KMS-11 (cell line): ENCODE measurements around the gene FLT3.

Source experiments
- H2AFZ ChIP-seq: fragments of 200-600 bp; sonication (generic); 2 replicates; pipeline ENCODE4 v1.6.1; 2016; ENCODE audit warnings: antibody characterized with exemption, mixed run types, low read depth
- H3K27ac ChIP-seq: fragments of 200-600 bp; sonication (generic); 2 replicates; pipeline ENCODE4 v1.6.1; 2016; ENCODE audit warnings: mild to moderate bottlenecking, mixed run types
- H3K27me3 ChIP-seq: fragments of 200-600 bp; sonication (generic); 2 replicates; pipeline ENCODE4 v1.6.1; 2017; ENCODE audit warnings: mild to moderate bottlenecking, low read depth, mixed run types, moderate library complexity; ENCODE audit not compliant: insufficient read depth
- H3K36me3 ChIP-seq: fragments of 200-600 bp; sonication (generic); 2 replicates; pipeline ENCODE4 v1.6.1; 2017; ENCODE audit warnings: mild to moderate bottlenecking, mixed run types; ENCODE audit not compliant: insufficient read depth
- H3K4me1 ChIP-seq: fragments of 200-600 bp; sonication (generic); 2 replicates; pipeline ENCODE4 v1.6.1; 2016; ENCODE audit warnings: mild to moderate bottlenecking, low read depth, mixed run types; ENCODE audit not compliant: poor library complexity, severe bottlenecking
- H3K4me2 ChIP-seq: fragments of 200-600 bp; sonication (generic); 2 replicates; pipeline ENCODE4 v1.7.0; 2016; ENCODE audit warnings: mild to moderate bottlenecking, mixed run types
- H3K4me3 ChIP-seq: fragments of 200-600 bp; sonication (generic); IDR thresholded peaks from 2 replicates; pipeline ENCODE4 v1.6.1; 2017; ENCODE audit warnings: low read depth, low read length, mixed read lengths; ENCODE audit not compliant: insufficient read depth
- H3K79me2 ChIP-seq: fragments of 200-600 bp; sonication (generic); 2 replicates; pipeline ENCODE4 v1.6.1; 2016; ENCODE audit warnings: low read depth, mixed run types; ENCODE audit not compliant: insufficient read depth
- H3K9ac ChIP-seq: fragments of 200-600 bp; sonication (generic); 2 replicates; pipeline ENCODE4 v1.6.1; 2016; ENCODE audit warnings: mild to moderate bottlenecking, mixed run types
- H4K20me1 ChIP-seq: fragments of 200-600 bp; sonication (generic); 2 replicates; pipeline ENCODE4 v1.6.1; 2016; ENCODE audit warnings: mild to moderate bottlenecking, mixed run types; ENCODE audit not compliant: insufficient read depth
- TF ChIP-seq, protein P1 (sequence below): fragments of 200-600 bp; sonication (generic); conservative IDR thresholded peaks from 2 replicates; pipeline ENCODE4 v1.6.1; 2017; ENCODE audit warnings: low read depth, mild to moderate bottlenecking, antibody characterized with exemption, low read length, moderate library complexity, mixed read lengths

The FLT3 gene

DNA sequence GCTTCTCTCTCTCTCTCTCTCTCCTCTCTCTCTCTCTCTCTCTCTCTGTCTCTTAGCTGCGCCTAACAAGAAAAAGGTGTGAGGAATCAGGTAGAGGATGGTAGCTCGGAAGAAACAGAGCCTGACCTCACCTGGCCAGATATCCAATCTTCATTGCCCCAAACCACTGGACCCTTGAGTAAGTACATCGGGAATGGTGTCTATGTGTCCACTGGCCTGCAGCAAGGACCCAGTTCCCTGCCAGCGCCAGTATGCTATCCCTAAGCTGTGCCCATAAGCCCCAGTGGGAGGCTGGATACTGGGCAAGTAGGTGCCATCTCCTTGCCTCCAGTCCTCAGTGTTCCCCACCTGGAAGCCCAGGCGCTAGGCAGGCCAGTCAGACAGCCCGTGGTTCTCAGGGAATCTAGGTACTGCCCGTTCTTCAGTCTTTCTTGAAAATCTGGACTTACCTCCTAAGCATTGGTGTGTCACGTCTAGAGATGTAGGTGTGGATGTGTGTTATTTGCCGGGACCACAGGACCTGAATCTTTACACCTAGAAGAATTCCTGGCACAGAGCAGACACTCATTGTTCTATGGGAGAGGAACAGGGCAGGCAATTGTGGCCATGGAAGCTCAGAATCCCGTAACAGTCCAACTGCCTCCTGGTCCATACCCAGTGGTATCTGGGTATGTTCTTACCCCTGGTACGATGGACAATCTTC, 119.2 kb downstream of the FLT3 start:
- Histone ChIP-seq H3K79me2 (no peaks in the 10 kb centered on the region), H3K36me3 (no peaks in the 10 kb centered on the region), H3K4me2 (no peak overlapping the region), H3K4me3 (no peak overlapping the region), H3K9ac (no peak overlapping the region), H3K4me1 (no peaks in the 10 kb centered on the region), H3K27ac (no peak overlapping the region), H2AFZ (no peak overlapping the region), H3K27me3 (no peaks in the 10 kb centered on the region), H4K20me1 (no peaks in the 10 kb centered on the region)
- TF ChIP-seq, protein P1, sequence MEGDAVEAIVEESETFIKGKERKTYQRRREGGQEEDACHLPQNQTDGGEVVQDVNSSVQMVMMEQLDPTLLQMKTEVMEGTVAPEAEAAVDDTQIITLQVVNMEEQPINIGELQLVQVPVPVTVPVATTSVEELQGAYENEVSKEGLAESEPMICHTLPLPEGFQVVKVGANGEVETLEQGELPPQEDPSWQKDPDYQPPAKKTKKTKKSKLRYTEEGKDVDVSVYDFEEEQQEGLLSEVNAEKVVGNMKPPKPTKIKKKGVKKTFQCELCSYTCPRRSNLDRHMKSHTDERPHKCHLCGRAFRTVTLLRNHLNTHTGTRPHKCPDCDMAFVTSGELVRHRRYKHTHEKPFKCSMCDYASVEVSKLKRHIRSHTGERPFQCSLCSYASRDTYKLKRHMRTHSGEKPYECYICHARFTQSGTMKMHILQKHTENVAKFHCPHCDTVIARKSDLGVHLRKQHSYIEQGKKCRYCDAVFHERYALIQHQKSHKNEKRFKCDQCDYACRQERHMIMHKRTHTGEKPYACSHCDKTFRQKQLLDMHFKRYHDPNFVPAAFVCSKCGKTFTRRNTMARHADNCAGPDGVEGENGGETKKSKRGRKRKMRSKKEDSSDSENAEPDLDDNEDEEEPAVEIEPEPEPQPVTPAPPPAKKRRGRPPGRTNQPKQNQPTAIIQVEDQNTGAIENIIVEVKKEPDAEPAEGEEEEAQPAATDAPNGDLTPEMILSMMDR, result no peak

DNA sequence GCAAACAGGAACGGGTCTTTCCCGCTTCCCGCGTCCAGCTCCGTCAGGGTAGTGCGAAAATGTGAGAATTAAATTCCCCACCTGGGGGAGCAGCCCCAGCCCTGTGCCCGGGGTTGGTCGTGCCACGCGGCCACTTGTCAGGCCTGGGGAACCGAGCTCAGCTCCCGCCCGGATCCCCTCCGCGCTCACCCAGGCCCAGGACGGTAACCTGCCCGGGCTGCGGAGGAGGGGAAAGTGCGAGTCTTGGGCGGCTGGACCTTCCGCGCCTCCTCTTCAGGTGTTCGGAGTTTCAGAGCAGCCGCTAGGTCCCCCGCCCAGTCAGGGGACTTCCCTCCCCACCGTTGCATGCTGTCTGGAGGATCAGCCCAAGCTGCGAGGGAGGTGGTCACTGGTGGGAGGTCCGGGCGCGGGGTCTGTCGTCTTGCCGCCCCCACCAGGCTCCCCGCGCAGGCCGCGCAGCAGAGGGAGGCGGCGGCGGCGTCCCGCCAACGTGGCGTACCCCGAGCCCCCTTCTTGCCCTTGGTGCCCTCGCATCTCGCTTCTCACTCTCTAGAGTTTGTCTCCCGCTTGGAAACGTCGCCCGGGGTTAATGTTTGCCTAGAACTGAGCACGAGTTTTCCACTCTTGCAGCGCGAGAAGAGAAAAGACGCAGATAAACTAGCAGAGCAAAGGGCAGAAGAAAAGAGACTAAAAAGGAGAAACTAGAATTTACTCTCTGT, 119.9 kb downstream of the FLT3 start:
- Histone ChIP-seq H3K4me3 (no peak overlapping the region), H2AFZ (no peak overlapping the region), H3K79me2 (no peaks in the 10 kb centered on the region), H3K9ac (no peak overlapping the region), H3K27ac (no peak overlapping the region), H3K36me3 (no peaks in the 10 kb centered on the region), H3K4me1 (no peaks in the 10 kb centered on the region), H3K27me3 (no peaks in the 10 kb centered on the region), H4K20me1 (no peaks in the 10 kb centered on the region), H3K4me2 (no peak overlapping the region)
- TF ChIP-seq, protein P1, result no peak

DNA sequence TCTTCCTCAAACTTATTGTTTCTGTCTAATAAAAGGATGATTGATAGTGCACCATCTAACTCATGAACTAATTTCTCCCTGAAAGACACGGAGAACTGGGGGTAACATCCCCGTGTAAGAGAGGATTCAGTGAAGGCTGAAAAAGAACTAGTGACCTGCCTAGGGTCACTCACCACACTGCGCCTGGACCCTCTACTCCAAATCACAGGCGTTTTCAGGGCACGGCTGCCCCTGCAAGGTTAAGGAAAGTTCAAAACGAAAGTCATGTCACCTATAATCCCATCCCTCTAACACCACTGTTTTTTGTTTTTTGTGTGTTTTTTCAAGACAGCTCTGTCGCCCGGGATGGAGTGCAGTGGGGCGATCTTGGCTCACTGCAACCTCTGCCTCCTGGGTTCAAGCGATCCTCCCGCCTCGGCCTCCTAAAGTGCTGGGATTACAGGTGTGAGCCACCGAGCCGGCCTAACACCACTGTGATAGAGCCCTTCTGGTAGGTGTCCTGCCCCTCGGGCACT, 120.6 kb downstream of the FLT3 start:
- Histone ChIP-seq H3K27ac (no peak overlapping the region), H2AFZ (no peak overlapping the region), H3K4me1 (no peaks in the 10 kb centered on the region), H3K27me3 (no peaks in the 10 kb centered on the region), H3K79me2 (no peaks in the 10 kb centered on the region), H3K9ac (no peak overlapping the region), H3K4me3 (no peak overlapping the region), H4K20me1 (no peaks in the 10 kb centered on the region), H3K36me3 (no peaks in the 10 kb centered on the region), H3K4me2 (no peak overlapping the region)
- TF ChIP-seq, protein P1, result no peak

DNA sequence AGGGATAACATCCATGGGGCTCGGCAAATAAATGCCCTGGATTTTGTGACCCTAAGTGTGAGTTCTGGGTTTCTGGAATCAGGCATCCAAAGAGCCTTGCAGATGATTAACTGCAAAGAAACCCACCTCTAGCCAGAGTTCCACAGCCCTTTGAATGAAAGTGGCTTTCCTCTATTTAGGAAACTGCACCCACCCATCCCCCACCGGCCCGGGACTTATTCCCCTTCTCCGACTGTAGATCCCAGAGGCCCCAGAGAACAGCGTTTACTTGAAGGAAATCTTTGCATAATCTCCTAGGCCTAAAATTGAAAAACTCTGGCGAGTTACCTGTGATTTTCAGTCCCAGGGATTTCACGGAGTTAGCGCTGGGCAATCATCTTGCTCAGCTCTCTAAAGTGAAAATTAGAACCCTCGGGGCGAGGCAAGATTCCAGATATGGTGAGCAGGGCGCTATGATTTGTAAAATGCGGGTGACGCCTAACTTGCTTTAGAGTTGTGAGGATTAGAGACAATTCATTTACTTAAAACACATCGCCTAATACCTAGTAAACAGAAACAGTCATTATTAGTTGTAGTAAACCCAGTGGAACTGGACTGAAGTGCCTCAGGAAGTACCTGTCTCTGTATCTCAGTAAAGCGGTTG, 121.3 kb downstream of the FLT3 start:
- Histone ChIP-seq H4K20me1 (no peaks in the 10 kb centered on the region), H3K79me2 (no peaks in the 10 kb centered on the region)

More for the DNA sequence above, 121.3 kb downstream of the FLT3 start:
- Histone ChIP-seq H3K36me3 (no peaks in the 10 kb centered on the region), H3K27me3 (no peaks in the 10 kb centered on the region), H3K4me1 (no peaks in the 10 kb centered on the region), H3K9ac (no peak overlapping the region), H3K4me2 (no peak overlapping the region), H3K27ac (no peak overlapping the region), H3K4me3 (no peak overlapping the region), H2AFZ (no peak overlapping the region)
- TF ChIP-seq, protein P1, result no peak
